Fibroblast of mammary gland (primary cell): ENCODE data around the gene DEFB110.

Source experiments
- DNase-seq: peaks from one replicate; pipeline ENCODE4 v3.0.0-alpha.2; 2010; ENCODE audit warnings: low read depth
- H3K4me3 ChIP-seq: 2 replicates; pipeline ENCODE4 v1.5.1; 2011; ENCODE audit warnings: low read depth, mild to moderate bottlenecking, low read length, moderate library complexity; ENCODE audit not compliant: control insufficient read depth
- TF ChIP-seq, protein P1 (sequence below): conservative IDR thresholded peaks from 2 replicates; pipeline ENCODE4 v1.5.1; 2011; ENCODE audit warnings: low read depth, low read length, inconsistent platforms; ENCODE audit not compliant: control insufficient read depth, insufficient read depth

DEFB110 gene

DNA sequence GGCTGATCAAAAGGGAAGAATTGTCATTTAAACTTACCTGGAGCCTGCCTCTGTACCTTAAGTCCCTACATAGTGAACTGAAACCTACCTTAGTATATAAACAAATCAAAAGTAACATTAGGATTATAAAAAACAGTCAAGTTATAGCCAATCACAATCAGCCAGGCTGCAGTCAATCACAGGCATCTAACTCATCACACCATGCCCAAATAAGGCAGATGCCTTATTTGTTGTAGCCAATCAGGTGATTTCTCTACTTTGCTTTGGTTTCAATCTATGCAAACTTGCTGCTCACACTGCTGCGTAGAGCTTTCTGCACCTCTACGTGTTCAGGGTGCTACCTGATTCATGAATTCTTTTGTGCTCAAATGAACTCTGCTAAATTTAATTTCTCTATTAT is 34.0 kb downstream of the DEFB110 start:
- TF ChIP-seq, protein P1, sequence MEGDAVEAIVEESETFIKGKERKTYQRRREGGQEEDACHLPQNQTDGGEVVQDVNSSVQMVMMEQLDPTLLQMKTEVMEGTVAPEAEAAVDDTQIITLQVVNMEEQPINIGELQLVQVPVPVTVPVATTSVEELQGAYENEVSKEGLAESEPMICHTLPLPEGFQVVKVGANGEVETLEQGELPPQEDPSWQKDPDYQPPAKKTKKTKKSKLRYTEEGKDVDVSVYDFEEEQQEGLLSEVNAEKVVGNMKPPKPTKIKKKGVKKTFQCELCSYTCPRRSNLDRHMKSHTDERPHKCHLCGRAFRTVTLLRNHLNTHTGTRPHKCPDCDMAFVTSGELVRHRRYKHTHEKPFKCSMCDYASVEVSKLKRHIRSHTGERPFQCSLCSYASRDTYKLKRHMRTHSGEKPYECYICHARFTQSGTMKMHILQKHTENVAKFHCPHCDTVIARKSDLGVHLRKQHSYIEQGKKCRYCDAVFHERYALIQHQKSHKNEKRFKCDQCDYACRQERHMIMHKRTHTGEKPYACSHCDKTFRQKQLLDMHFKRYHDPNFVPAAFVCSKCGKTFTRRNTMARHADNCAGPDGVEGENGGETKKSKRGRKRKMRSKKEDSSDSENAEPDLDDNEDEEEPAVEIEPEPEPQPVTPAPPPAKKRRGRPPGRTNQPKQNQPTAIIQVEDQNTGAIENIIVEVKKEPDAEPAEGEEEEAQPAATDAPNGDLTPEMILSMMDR: no peak
- no peak overlapping the region for H3K4me3 ChIP-seq
- DNase-seq: no peak

DNA sequence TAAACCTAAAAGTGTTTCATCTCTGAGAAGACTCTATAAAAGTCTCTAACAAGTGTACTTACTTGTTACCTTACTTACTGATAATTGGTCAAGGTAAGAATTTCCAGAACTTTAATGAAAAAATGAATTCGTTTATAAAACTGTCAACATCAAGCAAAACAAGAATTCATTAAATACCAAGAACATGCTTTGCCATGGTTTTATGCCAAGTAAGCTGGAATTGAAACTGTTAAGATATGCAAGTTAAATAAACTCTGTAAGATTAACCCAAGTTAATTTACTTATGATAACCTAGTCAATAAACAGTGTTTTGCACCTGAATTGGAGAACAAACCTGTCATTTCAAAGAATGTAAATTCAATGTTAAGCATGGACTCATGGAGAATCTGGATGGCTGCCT is 35.2 kb downstream of the DEFB110 start:
- no peak for DNase-seq
- TF ChIP-seq, protein P1: no peak
- no peak overlapping the region for H3K4me3 ChIP-seq

- no peak overlapping the region for H3K4me3 ChIP-seq
- TF ChIP-seq, protein P1: no peak
- no peak for DNase-seq
Measured at GRCh38 chr6:49982046-49982445, 39.7 kb downstream of the DEFB110 start.

DNA sequence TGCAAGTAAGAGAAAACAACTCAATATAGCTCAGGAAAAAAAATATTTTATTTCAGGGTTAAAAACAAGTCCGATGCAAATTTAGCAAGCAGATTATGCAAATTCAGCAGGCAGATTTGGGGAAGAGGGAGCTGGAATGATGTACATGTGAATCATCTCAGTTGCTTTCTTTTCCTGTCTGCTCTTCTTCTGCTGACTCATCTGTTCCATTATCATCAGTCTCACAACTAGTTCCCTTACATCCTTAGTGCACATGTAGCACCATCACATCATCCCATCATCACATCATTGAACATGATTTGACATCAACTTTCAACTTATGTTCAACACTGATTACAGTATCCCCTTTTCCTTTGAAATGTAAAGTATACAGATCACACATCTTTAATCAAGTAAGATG is 40.9 kb downstream of the DEFB110 start:
- TF ChIP-seq, protein P1: no peak
- peak; percentile 37 for DNase-seq
- no peak overlapping the region for H3K4me3 ChIP-seq

DNA sequence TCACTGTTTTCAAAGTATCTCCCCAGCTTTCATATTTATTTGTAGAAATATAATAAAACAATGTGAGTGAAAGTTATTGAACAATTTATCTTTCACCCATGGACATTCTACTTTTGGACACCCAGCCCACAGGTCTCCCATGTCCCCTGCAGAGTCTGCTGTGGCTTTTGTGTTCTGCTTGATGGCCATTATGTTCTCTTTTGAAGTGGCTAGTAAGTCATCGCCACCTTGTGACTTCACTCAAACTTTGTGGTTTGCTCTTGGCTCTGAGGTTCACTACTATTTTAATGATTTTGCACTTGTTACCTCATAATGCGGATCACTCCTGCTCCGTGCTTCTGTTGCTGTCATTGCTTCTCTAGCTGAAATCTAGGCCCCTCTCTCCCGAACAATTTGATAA is 42.2 kb downstream of the DEFB110 start:
- H3K4me3 ChIP-seq: no peak overlapping the region
- TF ChIP-seq, protein P1: no peak
- no peak for DNase-seq

DNA sequence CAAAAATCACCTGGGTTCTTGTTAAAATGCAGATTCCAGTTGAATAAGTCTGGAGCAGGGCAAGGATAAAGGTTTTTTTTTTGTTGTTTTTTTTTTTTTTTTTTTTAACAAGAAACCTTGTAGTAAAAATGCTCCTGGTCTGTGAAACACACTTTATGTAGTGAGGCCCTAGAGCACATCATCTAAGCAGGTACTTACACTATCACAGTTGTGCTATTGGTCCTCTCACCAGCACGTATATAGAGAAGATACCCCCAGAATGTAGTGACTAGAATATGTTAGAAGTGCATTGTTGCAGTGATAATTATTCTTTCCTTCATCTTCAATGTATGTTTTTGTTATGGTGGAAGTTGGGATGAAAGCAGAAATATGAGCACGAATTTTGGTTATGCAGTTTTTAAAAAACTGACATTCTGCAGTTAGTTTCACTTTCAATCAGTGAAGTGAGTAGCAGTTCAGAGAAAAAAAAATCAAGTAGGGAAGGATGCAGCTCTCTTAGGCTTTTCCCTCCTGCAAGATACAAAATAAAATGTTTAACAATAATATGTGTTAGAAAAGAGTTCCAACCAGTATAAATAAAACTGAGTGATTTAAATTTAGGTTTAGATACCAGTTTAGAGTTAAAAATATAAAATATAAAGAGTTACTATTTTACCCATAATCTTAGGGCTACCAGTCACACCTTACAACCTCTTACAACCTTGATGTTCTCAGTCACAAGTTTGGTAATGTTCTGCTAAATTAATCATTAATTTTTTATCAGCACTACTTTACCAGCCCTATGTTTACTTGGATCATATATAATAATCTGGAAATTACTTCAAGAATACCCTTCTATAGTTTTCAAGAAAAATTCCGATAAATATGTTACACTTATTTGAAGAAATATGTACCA is 43.2 kb downstream of the DEFB110 start:
- TF ChIP-seq, protein P1: no peak
- no peak for DNase-seq
- H3K4me3 ChIP-seq: no peak overlapping the region
